HCT116 (cell line): ENCODE results near the gene GNG12. TPM values are rescaled to one million over a fixed set of nuclear protein-coding genes. Genes with fewer than 3 reads are reported as not detected.

ENCODE experiments used
- ATAC-seq: fragments of 200-7000 bp; cut with Tn5 transposase; 2 replicates; pipeline ENCODE4 v1.9.1; 2020; ENCODE audit warnings: mild to moderate bottlenecking, moderate library complexity
- BruUV-seq: library from RNA; stranded (reverse); fragments of 400-500 nt; replicated peaks from 2 replicates; lab custom pipeline; 2021; lab: Mats Ljungman, UMichigan
- CTCF ChIA-PET: fragments of 300-600 bp; sonication (Branson Sonifier 250); formaldehyde crosslinking; loops from one replicate; lab custom pipeline; 2021; ENCODE audit warnings: antibody characterized with exemption; lab: Charles Lee
- POLR2A ChIA-PET: fragments of 300-600, 350-600 bp; sonication (Branson Sonifier 250); formaldehyde crosslinking; loops from one replicate; lab custom pipeline; 2021; ENCODE audit warnings: antibody characterized with exemption; lab: Charles Lee
- RAD21 ChIA-PET, 2 experiments: fragments of 300-600 bp; sonication (Branson Sonifier 250); formaldehyde crosslinking; loops; one replicate each; lab custom pipeline; 2023; ENCODE audit warnings: low total read pairs in 2 of 2; ENCODE audit not compliant: uncharacterized antibody in 2 of 2, unreplicated experiment in 2 of 2, low non-redundant PET in 1 of 2; lab: Charles Lee
- DNase-seq: peaks from one replicate; pipeline ENCODE4 v3.0.0-alpha.2; 2010; ENCODE audit warnings: low read depth, low spot score
- H2AFZ ChIP-seq: fragments of 200-600 bp; shearing (Covaris generic), sonication (generic); 2 replicates; pipeline ENCODE4 v1.6.1; 2017; ENCODE audit warnings: low read depth, mixed run types, mixed read lengths, antibody characterized with exemption, low read length; ENCODE audit not compliant: poor library complexity, severe bottlenecking
- H3K27ac ChIP-seq: 2 replicates; pipeline ENCODE4 v1.5.1; 2012; ENCODE audit warnings: low read depth, low read length
- H3K27me3 ChIP-seq: fragments of 200-600 bp; sonication (generic); 2 replicates; pipeline ENCODE4 v1.6.1; 2016; ENCODE audit warnings: mixed run types, low read length, mixed read lengths; ENCODE audit not compliant: insufficient read depth
- H3K36me3 ChIP-seq, 2 experiments: fragments of 200-500 bp in 1 of 2; fragments of 200-600 bp in 1 of 2; sonication (Bioruptor generic) in 1 of 2; sonication (generic) in 1 of 2; 2 replicates each; pipeline versions ENCODE4 v1.5.1 to v1.6.1; 2014 to 2016; ENCODE audit warnings: low read length in 2 of 2, inconsistent platforms in 1 of 2, mixed read lengths in 1 of 2, mixed run types in 1 of 2; ENCODE audit not compliant: insufficient read depth in 2 of 2, control insufficient read depth in 1 of 2
- H3K4me1 ChIP-seq, 2 experiments: fragments of 200-600 bp in 1 of 2; sonication (generic) in 1 of 2; 2 replicates each; pipeline versions ENCODE4 v1.5.1 to v1.6.1; 2012 to 2017; ENCODE audit warnings: low read length in 2 of 2, inconsistent platforms in 1 of 2, mild to moderate bottlenecking in 1 of 2, mixed read lengths in 1 of 2, mixed run types in 1 of 2, moderate library complexity in 1 of 2; ENCODE audit not compliant: insufficient read depth in 2 of 2, control insufficient read depth in 1 of 2
- H3K4me2 ChIP-seq: fragments of 200-600 bp; sonication (generic); 2 replicates; pipeline ENCODE4 v1.6.1; 2017; ENCODE audit warnings: mixed run types, low read length, mixed read lengths
- H3K4me3 ChIP-seq, 2 experiments: fragments of 200-600 bp in 1 of 2; sonication (generic) in 1 of 2; replicated peaks in 1 of 2; 2 replicates each; pipeline ENCODE4 v1.5.1; 2011 to 2016; ENCODE audit warnings: low read length in 2 of 2, control low read depth in 1 of 2, low read depth in 1 of 2, mild to moderate bottlenecking in 1 of 2, mixed read lengths in 1 of 2, mixed run types in 1 of 2
- H3K79me2 ChIP-seq: fragments of 200-600 bp; sonication (generic); 2 replicates; pipeline ENCODE4 v1.6.1; 2017; ENCODE audit warnings: mild to moderate bottlenecking, mixed run types, low read length, moderate library complexity, mixed read lengths; ENCODE audit not compliant: insufficient read depth
- H3K9ac ChIP-seq: fragments of 200-600 bp; sonication (generic); 2 replicates; pipeline ENCODE4 v1.6.1; 2016; ENCODE audit warnings: low read length, mixed read lengths
- H3K9me2 ChIP-seq: fragments of 200-600 bp; sonication (generic), shearing (Covaris generic); 2 replicates; pipeline ENCODE4 v1.6.1; 2017; ENCODE audit warnings: mixed run types, mild to moderate bottlenecking, moderate library complexity; ENCODE audit not compliant: insufficient read depth
- H3K9me3 ChIP-seq, 2 experiments: fragments of 200-500 bp in 1 of 2; fragments of 200-600 bp in 1 of 2; sonication (Bioruptor generic) in 1 of 2; sonication (generic) in 1 of 2; 2 replicates each; pipeline ENCODE4 v1.6.1; 2014 to 2017; ENCODE audit warnings: low read length in 2 of 2, mixed read lengths in 2 of 2, inconsistent platforms in 1 of 2, low read depth in 1 of 2, mild to moderate bottlenecking in 1 of 2, mixed run types in 1 of 2, moderate library complexity in 1 of 2; ENCODE audit not compliant: control insufficient read depth in 1 of 2, insufficient read depth in 1 of 2
- H4K20me1 ChIP-seq: fragments of 200-600 bp; sonication (generic), shearing (Covaris generic); 2 replicates; pipeline ENCODE4 v1.6.1; 2017; ENCODE audit warnings: mixed run types, mild to moderate bottlenecking, moderate library complexity; ENCODE audit not compliant: insufficient read depth
- CEBPB ChIP-seq: IDR thresholded peaks from 2 replicates; pipeline ENCODE4 v1.6.1; 2012; ENCODE audit warnings: low read depth
- CTCF ChIP-seq, 3 experiments: fragments of 200-600 bp in 1 of 3; sonication (generic) in 1 of 3; IDR thresholded peaks in 2 of 3; conservative IDR thresholded peaks in 1 of 3; 2 replicates each; pipeline ENCODE4 v1.5.1; 2012 to 2017; ENCODE audit warnings: low read depth in 2 of 3, low read length in 2 of 3, antibody characterized with exemption in 1 of 3, borderline replicate concordance in 1 of 3, control low read depth in 1 of 3, mild to moderate bottlenecking in 1 of 3, mixed read lengths in 1 of 3, mixed run types in 1 of 3, moderate library complexity in 1 of 3; ENCODE audit not compliant: insufficient read depth in 1 of 3
- EZH2phosphoT487 ChIP-seq: fragments of 200-600 bp; IDR thresholded peaks from 2 replicates; pipeline ENCODE4 v1.6.1; 2018; ENCODE audit warnings: antibody characterized with exemption, borderline replicate concordance
- FOSL1 ChIP-seq: IDR thresholded peaks from 2 replicates; pipeline ENCODE4 v1.6.1; 2012; ENCODE audit warnings: low read depth
- JUND ChIP-seq: IDR thresholded peaks from 2 replicates; pipeline ENCODE4 v1.6.1; 2012
- MAX ChIP-seq: IDR thresholded peaks from 2 replicates; pipeline ENCODE4 v1.6.1; 2012
- POLR2A ChIP-seq: IDR thresholded peaks from 2 replicates; pipeline ENCODE4 v1.7.0; 2011; ENCODE audit warnings: borderline replicate concordance; ENCODE audit not compliant: insufficient read depth, insufficient read length; ENCODE audit errors: extremely low read depth
- SP1 ChIP-seq: IDR thresholded peaks from 2 replicates; pipeline ENCODE4 v1.6.1; 2012; ENCODE audit warnings: low read depth
- TCF7L2 ChIP-seq: IDR thresholded peaks from 2 replicates; pipeline ENCODE4 v1.7.0; 2011; ENCODE audit warnings: borderline replicate concordance, inconsistent platforms; ENCODE audit not compliant: insufficient read depth, insufficient read length; ENCODE audit errors: extremely low read depth
- YY1 ChIP-seq: IDR thresholded peaks from 2 replicates; pipeline ENCODE4 v1.6.1; 2011; ENCODE audit warnings: low read length, low read depth, moderate library complexity, mild to moderate bottlenecking; ENCODE audit not compliant: insufficient replicate concordance; ENCODE audit errors: extremely low read depth
- ZBTB33 ChIP-seq: IDR thresholded peaks from 2 replicates; pipeline ENCODE4 v1.6.1; 2011; ENCODE audit warnings: mild to moderate bottlenecking, low read length, moderate library complexity; ENCODE audit not compliant: insufficient replicate concordance; ENCODE audit errors: extremely low read depth
- ZFX ChIP-seq: fragments of 450-650 bp; IDR thresholded peaks from 2 replicates; pipeline ENCODE4 v1.6.1; 2017
- intact Hi-C: fragments of 100-400 bp; cut with micrococcal nuclease; formaldehyde crosslinking; loops from 2 replicates; pipeline ENCODE4 v1.10.0; 2022
- total RNA-seq: library from RNA; stranded (reverse); gene quantifications from one replicate; pipeline ENCODE4 v1.2.1, GENCODE V29; 2021; ENCODE audit not compliant: unreplicated experiment
- TF ChIP-seq, protein P1 (sequence below): IDR thresholded peaks from 2 replicates; pipeline ENCODE4 v1.6.1; 2012

GNG12 gene
- total RNA-seq, 1 experiment from 2014 or later, result 49.6 TPM

GRCh38 chr1:67784545-67785186 is 48.6 kb downstream of the GNG12 start:
- ChIA-PET CTCF (no interaction called here), RAD21 (no interaction called here), POLR2A (no interaction called here)
- intact Hi-C loops, result no loop called here
- Histone ChIP-seq H3K36me3 (no peaks in the 10 kb centered on the region), H3K4me3 (no peak overlapping the region), H3K4me2 (no peak overlapping the region), H3K79me2 (peaks cover 4% of the 10 kb centered on the region; the same call in 1 of the 2 replicates), H3K27me3 (no peaks in the 10 kb centered on the region), H2AFZ (no peak overlapping the region), H3K9me2 (no peaks in the 10 kb centered on the region), H3K27ac (no peak overlapping the region), H3K9ac (no peak overlapping the region), H3K4me1 (no peaks in the 10 kb centered on the region), H3K9me3 (no peaks in the 10 kb centered on the region), H4K20me1 (no peaks in the 10 kb centered on the region)
- ATAC-seq (no peak), DNase-seq (no peak)
- no TSS peak for BruUV-seq
- no peak for TF ChIP-seq FOSL1
- no peak for TF ChIP-seq ZBTB33
- TF ChIP-seq TCF7L2, result no peak
- no peak for TF ChIP-seq POLR2A
- TF ChIP-seq CTCF (IDR thresholded peaks at IDR 0.05 in 2 of 3, conservative IDR thresholded peaks at IDR 0.05 in 1 of 3; ENCODE audit: borderline replicate concordance in 1 of 3, insufficient read depth in 1 of 3, low read depth in 2 of 3, low read length in 2 of 3), result no peak
- TF ChIP-seq CEBPB, result no peak
- TF ChIP-seq, protein P1, sequence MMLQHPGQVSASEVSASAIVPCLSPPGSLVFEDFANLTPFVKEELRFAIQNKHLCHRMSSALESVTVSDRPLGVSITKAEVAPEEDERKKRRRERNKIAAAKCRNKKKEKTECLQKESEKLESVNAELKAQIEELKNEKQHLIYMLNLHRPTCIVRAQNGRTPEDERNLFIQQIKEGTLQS, result no peak
- no peak for TF ChIP-seq MAX
- TF ChIP-seq EZH2phosphoT487, result no peak
- no peak for TF ChIP-seq SP1
- no peak for TF ChIP-seq JUND
- TF ChIP-seq YY1, result no peak
- no peak for TF ChIP-seq ZFX
